Measurements from ENCODE around the gene RNFT2.
A peak's percentile ranks its signal among the peaks of the same experiment; 100 is the strongest.

Gene RNFT2

GRCh38 chr12:116691636-116692035 lies 46.5 kb upstream of the RNFT2 start:
- H3K4me3 ChIP-seq (ENCODE audit: low read depth, low read length): no peak overlapping the region
- H3K27ac ChIP-seq (ENCODE audit: extremely low read depth, low read depth, low read length): no peak overlapping the region
- no peaks in the 10 kb centered on the region for H3K9me3 ChIP-seq (ENCODE audit: control insufficient read depth, insufficient read depth, low read depth, low read length)
- TF ChIP-seq BCL11A (tag by site-specific recombination; IDR thresholded peaks at IDR 0.05; ENCODE audit: low read depth) (no peak), ZNF776 (tag by site-specific recombination; IDR thresholded peaks at IDR 0.05; ENCODE audit: borderline replicate concordance) (no peak), ZNF366 (tag by site-specific recombination; conservative IDR thresholded peaks at IDR 0.05) (no peak), ZNF146 (tag by site-specific recombination; IDR thresholded peaks at IDR 0.05) (peak; percentile 11; the same call in 1 of the 2 replicates), HOXD13 (CRISPR knock-in tag; IDR thresholded peaks at IDR 0.05; ENCODE audit: borderline replicate concordance) (no peak), ZNF133 (tag by site-specific recombination; IDR thresholded peaks at IDR 0.05) (no peak)
- ChIA-PET CTCF (interaction anchor here (0.9 to 1.4 kb wide), 3 partner anchors 12 to 17 kb away, joined by 4 to 7 read pairs (median 4); no protein-coding TSS in a partner anchor), POLR2A (interaction anchor here (0.8 kb wide), 1 partner anchor 136 kb away, joined by 5 read pairs; no protein-coding TSS in a partner anchor)
- peaks cover 6% of the 10 kb centered on the region; the same call in 1 of the 2 replicates for H3K4me1 ChIP-seq (ENCODE audit: control insufficient read depth, insufficient read depth, low read length)
- no peaks in the 10 kb centered on the region for H3K36me3 ChIP-seq (ENCODE audit: control insufficient read depth in 2 of 2, insufficient read depth in 1 of 2, low read length in 2 of 2)

GRCh38 chr12:116692605-116693004 lies 45.5 kb upstream of the RNFT2 start:
- H3K4me3 ChIP-seq (ENCODE audit: low read depth, low read length): no peak overlapping the region
- peaks cover 6% of the 10 kb centered on the region; the same call in 1 of the 2 replicates for H3K4me1 ChIP-seq (ENCODE audit: control insufficient read depth, insufficient read depth, low read length)
- H3K9me3 ChIP-seq (ENCODE audit: control insufficient read depth, insufficient read depth, low read depth, low read length): no peaks in the 10 kb centered on the region
- TF ChIP-seq ZNF155 (tag by site-specific recombination; IDR thresholded peaks at IDR 0.05) (no peak), ZNF426 (tag by site-specific recombination; IDR thresholded peaks at IDR 0.05) (no peak), ZNF140 (tag by site-specific recombination; IDR thresholded peaks at IDR 0.05) (no peak), SCRT1 (tag by site-specific recombination; IDR thresholded peaks at IDR 0.05; ENCODE audit: borderline replicate concordance) (no peak), KLF16 (tag by site-specific recombination; IDR thresholded peaks at IDR 0.05) (no peak), ZNF571 (tag by site-specific recombination; IDR thresholded peaks at IDR 0.05) (no peak), ZNF292 (tag by site-specific recombination; IDR thresholded peaks at IDR 0.05; ENCODE audit: borderline replicate concordance, low read depth) (no peak), ZNF391 (tag by site-specific recombination; IDR thresholded peaks at IDR 0.05; ENCODE audit: borderline replicate concordance, low read depth) (no peak), ZBTB48 (tag by site-specific recombination; IDR thresholded peaks at IDR 0.05) (no peak), TRIM28 (IDR thresholded peaks at IDR 0.05; ENCODE audit: borderline replicate concordance, low read length) (no peak), ZNF221 (tag by site-specific recombination; IDR thresholded peaks at IDR 0.05; ENCODE audit: borderline replicate concordance) (no peak), ZFP69B (tag by site-specific recombination; IDR thresholded peaks at IDR 0.05) (no peak)
- H3K27ac ChIP-seq (ENCODE audit: extremely low read depth, low read depth, low read length): no peak overlapping the region
- ChIA-PET POLR2A (no interaction called here), CTCF (interaction anchor here (0.6 to 1.0 kb wide), 3 partner anchors 16 to 427 kb away, joined by 3 read pairs; no protein-coding TSS in a partner anchor)
- no peaks in the 10 kb centered on the region for H3K36me3 ChIP-seq (ENCODE audit: control insufficient read depth in 2 of 2, insufficient read depth in 1 of 2, low read length in 2 of 2)

GRCh38 chr12:116693286-116694227 lies 44.6 kb upstream of the RNFT2 start:
- Histone ChIP-seq H3K36me3 (ENCODE audit: control insufficient read depth in 2 of 2, insufficient read depth in 1 of 2, low read length in 2 of 2) (no peaks in the 10 kb centered on the region), H3K27ac (ENCODE audit: extremely low read depth, low read depth, low read length) (no peak overlapping the region), H3K4me1 (ENCODE audit: control insufficient read depth, insufficient read depth, low read length) (peaks cover 6% of the 10 kb centered on the region; the same call in 1 of the 2 replicates), H3K9me3 (ENCODE audit: control insufficient read depth, insufficient read depth, low read depth, low read length) (no peaks in the 10 kb centered on the region), H3K4me3 (ENCODE audit: low read depth, low read length) (no peak overlapping the region)
- ChIA-PET POLR2A (no interaction called here), CTCF (interaction anchor here (0.8 to 1.0 kb wide), 3 partner anchors 85 to 492 kb away, joined by 3 to 4 read pairs (median 3); no protein-coding TSS in a partner anchor)
- no peak for TF ChIP-seq ZNF146 (tag by site-specific recombination; IDR thresholded peaks at IDR 0.05)
- TF ChIP-seq ZNF341 (tag by site-specific recombination; IDR thresholded peaks at IDR 0.05; ENCODE audit: low read depth): peak; percentile 81
- no peak for TF ChIP-seq ZNF16 (tag by site-specific recombination; IDR thresholded peaks at IDR 0.05; ENCODE audit: low read depth)
- TF ChIP-seq ZNF664 (tag by site-specific recombination; IDR thresholded peaks at IDR 0.05): no peak
- TF ChIP-seq ZNF214 (tag by site-specific recombination; IDR thresholded peaks at IDR 0.05; ENCODE audit: borderline replicate concordance): no peak
- TF ChIP-seq ZNF692 (tag by site-specific recombination; IDR thresholded peaks at IDR 0.05): peak; percentile 79
- TF ChIP-seq KLF9 (tag by site-specific recombination; IDR thresholded peaks at IDR 0.05; ENCODE audit: low read depth): no peak
- no peak for TF ChIP-seq ZNF398 (tag by site-specific recombination; IDR thresholded peaks at IDR 0.05)
- TF ChIP-seq ZNF596 (tag by site-specific recombination; IDR thresholded peaks at IDR 0.05): no peak
- no peak for TF ChIP-seq ZNF701 (tag by site-specific recombination; IDR thresholded peaks at IDR 0.05)
